Astrocyte (in vitro differentiated cells and primary cell): Measurements from ENCODE around the gene ZNF407. TPM values are rescaled to one million over a fixed set of nuclear protein-coding genes. Genes with fewer than 3 reads are reported as not detected.

Source experiments
- DNase-seq: peaks from one replicate; pipeline ENCODE4 v3.0.0-alpha.2; 2010; ENCODE audit warnings: low read depth
- FAIRE-seq: peaks from 2 replicates; lab custom pipeline; 2011; peaks lifted over from hg19 to GRCh38; lab: Jason Lieb, UNC
- H2AFZ ChIP-seq: 2 replicates; pipeline ENCODE4 v1.6.0; 2012; ENCODE audit warnings: low read depth, low read length, inconsistent platforms
- H3K27ac ChIP-seq: 2 replicates; pipeline ENCODE4 v1.5.1; 2011; ENCODE audit warnings: low read depth, low read length, inconsistent platforms
- H3K27me3 ChIP-seq: 2 replicates; pipeline ENCODE4 v1.6.0; 2011; ENCODE audit warnings: low read length, inconsistent platforms; ENCODE audit not compliant: insufficient read depth
- H3K36me3 ChIP-seq: 2 replicates; pipeline ENCODE4 v1.5.1; 2011; ENCODE audit warnings: low read length, inconsistent platforms; ENCODE audit not compliant: insufficient read depth
- H3K4me1 ChIP-seq: 2 replicates; pipeline ENCODE4 v1.5.1; 2011; ENCODE audit warnings: low read length, inconsistent platforms; ENCODE audit not compliant: insufficient read depth
- H3K4me2 ChIP-seq: 2 replicates; pipeline ENCODE4 v1.6.0; 2012; ENCODE audit warnings: low read length, inconsistent platforms
- H3K4me3 ChIP-seq: 2 replicates; pipeline ENCODE4 v1.5.1; 2011; ENCODE audit warnings: low read depth, mild to moderate bottlenecking, low read length, inconsistent platforms; ENCODE audit not compliant: insufficient read depth
- H3K79me2 ChIP-seq: 2 replicates; pipeline ENCODE4 v1.6.0; 2012; ENCODE audit warnings: mild to moderate bottlenecking, low read length, inconsistent platforms; ENCODE audit not compliant: insufficient read depth
- H3K9ac ChIP-seq: 2 replicates; pipeline ENCODE4 v1.6.0; 2012; ENCODE audit warnings: mild to moderate bottlenecking, low read length, inconsistent platforms
- H3K9me3 ChIP-seq: 2 replicates; pipeline ENCODE4 v1.5.1; 2012; ENCODE audit warnings: low read depth, mild to moderate bottlenecking, low read length, inconsistent platforms; ENCODE audit not compliant: insufficient read depth
- H4K20me1 ChIP-seq: 2 replicates; pipeline ENCODE4 v1.6.0; 2012; ENCODE audit warnings: low read length, inconsistent platforms; ENCODE audit not compliant: insufficient read depth
- H3K27ac Mint-ChIP-seq: one replicate; pipeline ENCODE4 v1.8.0; 2021; ENCODE audit warnings: mild to moderate bottlenecking, mixed read lengths; ENCODE audit not compliant: unreplicated experiment
- H3K27me3 Mint-ChIP-seq: one replicate; pipeline ENCODE4 v1.8.0; 2021; ENCODE audit warnings: low read depth, mixed read lengths; ENCODE audit not compliant: unreplicated experiment
- H3K36me3 Mint-ChIP-seq: one replicate; pipeline ENCODE4 v1.8.0; 2021; ENCODE audit warnings: low read depth, mixed read lengths; ENCODE audit not compliant: unreplicated experiment
- H3K4me1 Mint-ChIP-seq: one replicate; pipeline ENCODE4 v1.8.0; 2021; ENCODE audit warnings: low read depth, mixed read lengths; ENCODE audit not compliant: unreplicated experiment
- H3K4me3 Mint-ChIP-seq: one replicate; pipeline ENCODE4 v1.8.0; 2021; ENCODE audit warnings: mild to moderate bottlenecking, moderate library complexity, mixed read lengths; ENCODE audit not compliant: unreplicated experiment
- H3K9me3 Mint-ChIP-seq: one replicate; pipeline ENCODE4 v1.8.0; 2021; ENCODE audit warnings: mild to moderate bottlenecking, mixed read lengths; ENCODE audit not compliant: unreplicated experiment
- CTCF ChIP-seq: IDR thresholded peaks from 2 replicates; pipeline ENCODE4 v1.5.1; 2011; ENCODE audit warnings: low read depth, mild to moderate bottlenecking, inconsistent platforms, low read length, moderate library complexity; ENCODE audit not compliant: insufficient read depth
- EZH2 ChIP-seq: IDR thresholded peaks from 2 replicates; pipeline ENCODE4 v1.6.1; 2012; ENCODE audit warnings: mild to moderate bottlenecking, low read length, inconsistent platforms; ENCODE audit not compliant: insufficient read depth
- total RNA-seq: library from RNA; stranded (reverse); gene quantifications from 2 replicates; pipeline ENCODE4 v1.2.1, GENCODE V29; 2021

ZNF407 gene
- total RNA-seq, 1 donor from 2014 or later: 13.8 TPM

GRCh38 chr18:74695170-74695569, 97.5 kb downstream of the ZNF407 start:
- no peaks in the 10 kb centered on the region for H3K27me3 ChIP-seq
- Mint-ChIP-seq H3K4me3 (no peak overlapping the region), H3K27me3 (no peaks in the 10 kb centered on the region), H3K9me3 (no peaks in the 10 kb centered on the region), H3K27ac (no peak overlapping the region), H3K36me3 (peaks cover 4% of the 10 kb centered on the region), H3K4me1 (no peaks in the 10 kb centered on the region)
- FAIRE-seq (no peak), DNase-seq (no peak)
- H3K4me3 ChIP-seq: no peak overlapping the region
- no peaks in the 10 kb centered on the region for H3K4me1 ChIP-seq
- no peaks in the 10 kb centered on the region for H3K79me2 ChIP-seq
- no peak overlapping the region for H2AFZ ChIP-seq
- H3K36me3 ChIP-seq: no peaks in the 10 kb centered on the region
- no peak for TF ChIP-seq EZH2
- TF ChIP-seq CTCF: no peak
- no peak overlapping the region for H3K9ac ChIP-seq
- H4K20me1 ChIP-seq: peaks cover 13% of the 10 kb centered on the region
- no peaks in the 10 kb centered on the region for H3K9me3 ChIP-seq
- H3K27ac ChIP-seq: no peak overlapping the region
- H3K4me2 ChIP-seq: no peak overlapping the region

GRCh38 chr18:74698881-74699280, 101.2 kb downstream of the ZNF407 start:
- Mint-ChIP-seq H3K4me1 (peaks cover 2% of the 10 kb centered on the region), H3K36me3 (peaks cover 6% of the 10 kb centered on the region), H3K4me3 (no peak overlapping the region), H3K9me3 (no peaks in the 10 kb centered on the region), H3K27ac (no peak overlapping the region), H3K27me3 (no peaks in the 10 kb centered on the region)
- Histone ChIP-seq H3K27ac (no peak overlapping the region), H3K9ac (no peak overlapping the region), H4K20me1 (peaks cover 5% of the 10 kb centered on the region), H3K9me3 (no peaks in the 10 kb centered on the region), H3K4me3 (no peak overlapping the region), H2AFZ (no peak overlapping the region), H3K27me3 (no peaks in the 10 kb centered on the region), H3K36me3 (no peaks in the 10 kb centered on the region), H3K4me2 (no peak overlapping the region), H3K79me2 (no peaks in the 10 kb centered on the region), H3K4me1 (no peaks in the 10 kb centered on the region)
- FAIRE-seq (no peak), DNase-seq (no peak)
- TF ChIP-seq CTCF: no peak
- no peak for TF ChIP-seq EZH2

- Mint-ChIP-seq H3K36me3 (peaks cover 6% of the 10 kb centered on the region), H3K27ac (no peak overlapping the region), H3K9me3 (no peaks in the 10 kb centered on the region), H3K27me3 (no peaks in the 10 kb centered on the region), H3K4me3 (no peak overlapping the region), H3K4me1 (peaks cover 2% of the 10 kb centered on the region)
- no peak overlapping the region for H3K9ac ChIP-seq
- no peaks in the 10 kb centered on the region for H3K27me3 ChIP-seq
- H3K27ac ChIP-seq: no peak overlapping the region
- H3K36me3 ChIP-seq: no peaks in the 10 kb centered on the region
- peaks cover 5% of the 10 kb centered on the region for H4K20me1 ChIP-seq
- TF ChIP-seq CTCF (no peak), EZH2 (no peak)
- no peak overlapping the region for H2AFZ ChIP-seq
- DNase-seq: no peak
- no peaks in the 10 kb centered on the region for H3K4me1 ChIP-seq
- no peak overlapping the region for H3K4me3 ChIP-seq
- H3K79me2 ChIP-seq: no peaks in the 10 kb centered on the region
- H3K4me2 ChIP-seq: no peak overlapping the region
- FAIRE-seq: no peak
- no peaks in the 10 kb centered on the region for H3K9me3 ChIP-seq
Observed at GRCh38 chr18:74699455-74699854, 101.8 kb downstream of the ZNF407 start.
